Hippocampal formation (tissue), 2 donors: ENCODE measurements around the gene FBXL19.

Source experiments
- DNase-seq, 2 donors: peaks; one replicate each; lab custom pipeline; 2025; lab: John Stamatoyannopoulos, UW

Gene FBXL19

DNA sequence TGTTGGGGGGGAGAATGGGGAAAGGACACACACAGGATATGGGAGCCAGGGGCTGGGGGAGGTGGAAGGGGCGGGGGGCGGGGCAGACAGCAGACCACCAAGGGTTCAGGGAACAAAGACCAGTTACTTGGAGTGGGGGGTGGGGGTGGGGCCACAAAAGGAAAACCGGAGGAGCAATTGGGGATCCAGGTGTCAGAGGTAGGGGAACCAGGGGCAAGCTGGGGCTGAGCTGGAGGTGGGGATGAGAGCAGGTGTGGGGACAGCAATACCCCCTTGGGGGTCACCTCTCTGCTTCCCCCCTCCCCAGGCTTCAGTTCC, 24.1 kb downstream of the FBXL19 start:
- DNase-seq, result no peak

DNA sequence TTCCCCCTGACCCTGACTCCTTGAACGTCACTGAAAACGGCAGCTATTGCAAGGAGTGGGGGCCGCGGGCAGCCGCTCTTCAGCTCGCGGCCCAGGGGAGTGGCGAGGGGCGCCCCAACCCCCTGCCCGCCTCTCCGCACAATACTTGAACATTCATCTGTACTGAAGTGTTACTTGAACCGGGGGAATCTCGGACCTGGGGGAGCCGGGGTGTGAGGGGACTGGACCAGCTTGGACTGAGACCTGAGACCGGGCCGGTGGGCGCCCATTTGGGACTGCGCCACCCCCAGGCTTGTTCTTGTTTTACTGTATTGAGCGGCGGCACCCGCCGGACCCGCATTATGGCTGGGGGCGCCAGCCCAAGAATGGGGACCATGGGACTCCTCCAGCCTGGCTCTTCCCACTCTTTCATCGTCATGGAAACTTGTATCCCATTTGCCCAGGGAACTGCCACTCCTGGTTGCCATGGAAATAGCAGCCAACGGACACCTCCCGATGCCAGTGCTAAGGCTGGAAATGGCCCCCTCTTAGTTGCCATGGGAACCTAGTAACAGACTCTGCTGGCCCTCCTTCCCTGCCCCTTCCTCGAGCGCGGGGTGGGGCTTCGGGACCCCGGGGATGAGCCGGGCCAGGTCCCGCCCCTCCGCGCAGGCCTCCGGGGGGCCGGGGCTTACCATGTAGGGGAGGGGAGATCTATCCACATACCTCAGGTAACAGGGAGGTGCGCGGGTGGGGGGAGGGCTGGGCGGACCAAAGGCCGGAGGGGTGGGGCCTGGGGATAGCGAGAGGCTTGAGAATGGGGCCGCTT, 24.7 kb downstream of the FBXL19 start:
- DNase-seq, result peak; percentile 84 to 95

DNA sequence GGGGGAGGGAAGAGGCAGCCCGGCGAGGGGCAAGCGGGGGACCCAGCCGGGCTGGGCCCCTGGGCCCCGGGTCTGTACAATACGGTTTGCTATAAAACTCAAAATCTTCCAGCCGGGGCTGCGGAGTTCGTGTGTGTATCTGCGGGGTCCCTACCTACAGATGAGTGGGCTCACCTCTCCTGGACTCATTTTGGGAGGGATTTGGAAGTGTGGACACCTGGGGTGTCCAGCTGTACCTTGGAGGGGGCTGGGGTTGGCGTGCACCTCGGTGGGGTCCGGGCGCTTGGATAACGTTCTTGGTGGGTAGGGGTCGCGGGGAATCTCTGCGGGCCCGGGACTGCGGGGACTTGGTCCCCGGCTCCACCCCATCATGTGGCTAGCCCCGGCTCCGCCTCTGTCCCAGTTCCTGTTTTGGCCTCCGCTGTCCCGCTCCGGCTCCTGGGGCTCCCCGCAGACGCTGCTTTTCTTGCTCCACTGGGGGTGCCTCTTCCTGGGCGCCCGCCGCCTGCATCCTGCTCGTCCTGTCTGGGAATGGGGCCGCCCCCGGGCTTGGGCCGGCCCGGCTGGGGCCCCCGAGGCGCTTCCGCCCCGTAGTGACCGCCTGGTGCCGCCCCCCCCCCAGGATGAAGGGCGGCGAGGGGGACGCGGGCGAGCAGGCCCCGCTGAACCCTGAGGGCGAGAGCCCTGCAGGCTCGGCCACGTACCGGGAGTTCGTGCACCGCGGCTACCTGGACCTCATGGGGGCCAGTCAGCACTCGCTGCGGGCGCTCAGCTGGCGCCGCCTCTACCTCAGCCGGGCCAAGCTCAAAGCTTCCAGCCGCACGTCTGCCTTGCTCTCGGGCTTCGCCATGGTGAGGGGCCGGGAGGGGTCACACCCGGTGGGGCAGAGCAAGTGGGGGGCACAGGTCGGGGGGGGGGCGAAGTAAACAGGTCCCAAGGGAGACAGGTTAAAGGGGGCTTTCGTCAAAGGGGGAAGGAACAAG, 25.6 kb downstream of the FBXL19 start, which contains the start of gene ORAI3:
ORAI3 (plus strand) TSS at position 402 of the 983 bp plus-strand sequence; CDS start at position 624, 222 bp downstream.
- DNase-seq, result peak; percentile 55 to 64

DNA sequence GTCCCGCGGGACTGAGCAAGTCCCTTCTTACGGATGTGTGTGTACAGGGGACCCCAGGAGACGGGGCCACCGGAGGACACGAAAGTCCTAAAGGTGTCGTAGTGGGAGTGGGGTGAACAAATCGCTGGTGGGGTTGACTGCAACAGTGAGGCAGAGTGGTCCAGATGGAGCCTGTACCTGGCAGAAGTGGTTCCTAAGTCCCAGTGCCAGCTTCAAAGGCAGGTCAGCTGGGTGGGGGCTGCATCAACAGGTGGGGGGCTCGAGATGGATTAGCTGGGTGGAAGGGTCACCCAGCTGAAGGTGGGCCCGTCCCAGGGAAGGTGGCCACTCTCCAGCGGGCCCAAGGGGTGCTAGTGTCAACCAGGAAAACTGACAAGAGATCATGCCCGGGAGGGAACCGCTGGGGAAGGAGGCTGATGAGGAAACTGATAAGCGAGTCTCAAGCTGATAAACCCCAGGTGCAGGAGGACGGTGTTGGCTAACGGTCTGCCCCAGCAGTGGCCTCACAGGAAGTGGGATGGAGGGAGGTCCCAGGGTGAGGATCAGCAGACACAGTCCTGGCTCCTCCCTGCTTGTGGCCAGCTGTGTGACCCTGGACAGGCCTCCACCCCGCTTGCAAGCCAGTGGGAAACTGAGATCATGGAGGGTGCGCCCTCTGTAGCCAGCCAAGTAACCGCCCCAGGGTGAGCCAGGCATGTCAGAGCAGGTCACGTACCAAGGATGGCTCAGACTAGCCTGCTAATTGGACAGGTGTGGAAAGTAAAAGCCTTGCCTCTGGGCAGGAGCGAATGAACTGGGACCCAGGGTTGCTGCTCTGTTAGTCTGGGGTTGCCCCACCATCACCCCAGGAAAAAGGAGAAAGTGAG, 26.5 kb downstream of the FBXL19 start:
- DNase-seq, result peak in 1 of 2 donors; percentile 15

DNA sequence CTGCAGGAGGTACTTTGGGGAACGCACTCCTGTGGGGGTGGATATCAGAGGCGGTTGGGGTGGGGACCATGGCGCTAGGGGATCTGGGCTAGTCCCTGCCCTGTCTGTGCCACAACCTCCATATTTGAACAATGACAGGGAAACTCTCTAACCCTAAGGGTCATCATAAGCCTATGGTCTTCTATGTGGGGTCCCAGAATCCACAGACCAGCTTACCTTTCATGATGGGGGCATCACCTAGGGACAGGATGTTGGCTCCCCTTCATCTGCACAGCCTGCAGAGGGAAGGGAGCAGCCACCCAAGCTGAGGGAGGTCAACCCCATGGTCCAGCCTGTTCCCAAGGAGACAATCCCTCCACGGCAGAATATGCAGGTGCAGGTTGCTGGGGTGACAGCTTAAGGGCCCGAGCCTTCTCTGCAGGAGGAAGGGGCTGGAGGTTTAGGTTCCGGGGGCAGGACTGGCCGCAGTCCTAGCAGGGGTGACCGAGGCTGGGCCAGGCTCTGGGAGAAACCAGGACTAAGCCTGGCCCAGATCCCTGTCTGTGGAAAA, 27.2 kb downstream of the FBXL19 start:
- DNase-seq, result no peak

DNA sequence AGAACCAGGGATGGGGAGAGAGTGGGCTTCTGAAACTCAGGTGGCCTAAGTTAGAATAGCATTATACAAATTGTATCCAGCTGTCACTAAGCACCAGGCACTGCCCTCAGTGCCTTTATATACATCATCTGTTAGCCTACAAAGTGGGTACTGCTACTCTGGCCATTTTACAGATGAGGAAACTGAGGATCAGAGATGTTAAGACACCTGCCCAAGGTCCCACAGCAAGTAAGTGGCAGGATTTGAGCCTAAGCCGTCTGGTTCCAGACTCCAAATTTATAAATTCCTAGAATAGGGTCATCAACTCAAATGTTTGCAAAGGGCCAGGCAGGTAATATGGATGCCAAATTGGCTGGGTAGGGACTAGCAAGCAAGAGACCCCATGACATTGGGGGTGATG, 27.8 kb downstream of the FBXL19 start:
- DNase-seq, result no peak

DNA sequence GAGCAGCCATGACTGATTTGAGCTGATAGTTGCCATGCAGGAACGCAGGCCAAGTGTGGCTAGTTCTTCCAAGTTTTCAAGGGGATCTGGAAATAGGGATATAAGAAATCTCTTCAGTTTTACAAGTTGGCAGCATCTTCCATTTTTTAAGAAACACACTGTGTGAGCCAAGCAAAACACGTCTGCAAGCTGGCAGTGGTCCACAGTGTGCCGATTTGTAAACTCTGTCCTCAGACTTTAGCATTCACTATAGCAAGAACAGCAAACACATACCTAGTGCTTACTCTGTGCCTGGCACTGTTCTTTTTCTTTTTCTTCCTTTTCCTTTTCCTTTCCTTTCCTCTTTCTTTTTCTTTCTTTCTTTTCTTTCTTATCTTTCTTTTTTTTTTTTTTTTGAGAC, 28.4 kb downstream of the FBXL19 start:
- no peak for DNase-seq

DNA sequence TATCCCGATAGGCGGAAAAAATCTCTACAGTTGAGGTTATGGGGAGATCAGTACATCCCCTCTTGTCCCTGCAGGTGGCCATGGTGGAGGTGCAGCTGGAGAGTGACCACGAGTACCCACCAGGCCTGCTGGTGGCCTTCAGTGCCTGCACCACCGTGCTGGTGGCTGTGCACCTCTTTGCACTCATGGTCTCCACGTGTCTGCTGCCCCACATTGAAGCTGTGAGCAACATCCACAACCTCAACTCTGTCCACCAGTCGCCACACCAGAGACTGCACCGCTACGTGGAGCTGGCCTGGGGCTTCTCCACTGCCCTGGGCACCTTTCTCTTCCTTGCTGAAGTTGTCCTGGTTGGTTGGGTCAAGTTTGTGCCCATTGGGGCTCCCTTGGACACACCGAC, 29.7 kb downstream of the FBXL19 start:
- no peak for DNase-seq

DNA sequence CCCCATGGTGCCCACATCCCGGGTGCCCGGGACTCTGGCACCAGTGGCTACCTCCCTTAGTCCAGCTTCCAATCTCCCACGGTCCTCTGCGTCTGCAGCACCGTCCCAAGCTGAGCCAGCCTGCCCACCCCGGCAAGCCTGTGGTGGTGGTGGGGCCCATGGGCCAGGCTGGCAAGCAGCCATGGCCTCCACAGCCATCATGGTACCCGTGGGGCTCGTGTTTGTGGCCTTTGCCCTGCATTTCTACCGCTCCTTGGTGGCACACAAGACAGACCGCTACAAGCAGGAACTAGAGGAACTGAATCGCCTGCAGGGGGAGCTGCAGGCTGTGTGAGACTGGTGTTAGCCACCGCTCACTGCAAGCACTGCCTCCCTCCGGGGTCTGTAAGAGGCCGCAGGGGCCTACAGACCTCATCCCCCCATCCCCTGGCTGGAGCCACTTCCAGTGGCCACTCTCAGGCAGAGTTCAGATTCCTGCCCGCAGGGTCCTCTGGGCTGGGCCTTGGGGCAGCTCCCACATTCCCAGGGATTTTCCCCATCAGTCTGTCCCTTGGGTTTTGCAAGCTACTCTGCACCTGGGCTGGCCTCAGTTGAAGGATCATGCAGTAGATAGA, 30.2 kb downstream of the FBXL19 start:
- peak; percentile 13 to 37 for DNase-seq

DNA sequence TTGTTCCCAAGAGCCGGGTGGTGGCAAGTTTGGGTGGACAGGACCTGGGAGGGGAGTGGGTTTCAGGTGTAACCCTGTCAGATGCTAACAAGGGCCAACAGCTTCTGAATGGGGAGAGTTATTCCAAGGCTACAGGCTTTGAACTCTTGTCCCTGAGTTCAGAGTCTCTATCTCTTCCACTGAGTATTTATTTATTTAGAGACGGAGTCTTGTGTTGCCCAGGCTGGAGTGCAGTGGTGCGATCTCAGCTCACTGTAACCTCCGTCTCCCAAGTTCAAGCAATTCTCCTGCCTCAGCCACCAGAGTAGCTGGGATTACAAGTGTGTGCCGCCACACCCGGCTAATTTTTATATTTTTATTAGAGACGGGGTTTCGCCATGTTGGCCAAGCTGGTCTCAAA, 31.6 kb downstream of the FBXL19 start:
- no peak for DNase-seq

DNA sequence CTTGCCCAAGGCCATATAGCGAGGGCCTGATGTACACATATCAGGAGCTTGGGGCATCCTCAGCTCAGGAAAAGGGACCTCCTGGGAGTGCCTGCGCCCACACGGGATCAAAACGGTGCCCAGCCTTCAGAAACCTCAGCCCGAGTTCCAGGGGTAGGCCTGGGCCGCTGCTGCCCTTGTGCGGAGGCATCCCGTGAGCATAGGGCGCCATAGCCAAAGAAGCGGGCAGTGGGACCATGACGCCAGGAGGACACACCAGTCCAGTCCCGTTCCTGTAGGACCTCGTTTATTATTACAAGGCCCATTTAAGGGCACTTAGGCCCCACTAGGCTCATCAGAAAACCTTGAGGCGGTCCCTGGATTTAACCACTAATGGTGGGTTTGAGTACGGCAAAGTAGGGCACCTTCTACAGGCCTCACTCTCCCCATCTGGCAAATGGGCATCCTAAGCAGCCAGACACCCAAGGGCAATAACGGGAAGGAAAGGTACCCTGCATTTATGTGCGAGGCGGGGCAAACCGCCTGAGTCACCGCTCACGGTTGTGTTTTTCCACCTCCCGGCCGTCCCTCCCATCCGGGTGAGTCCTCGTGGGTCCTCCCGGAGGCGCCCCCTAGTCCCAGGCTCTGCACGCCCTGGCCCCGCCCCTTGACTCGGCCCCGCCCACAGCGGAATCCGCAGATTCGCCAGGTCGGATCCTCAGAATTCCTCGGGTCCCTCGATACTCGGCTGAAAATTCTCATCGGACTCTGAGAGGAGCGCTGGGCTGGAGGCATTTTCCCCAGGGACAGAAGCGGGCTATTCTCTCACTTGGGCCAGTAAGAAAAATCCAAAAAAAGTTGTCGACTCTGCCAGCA, 33.5 kb downstream of the FBXL19 start:
- peak; percentile 70 to 73 for DNase-seq

DNA sequence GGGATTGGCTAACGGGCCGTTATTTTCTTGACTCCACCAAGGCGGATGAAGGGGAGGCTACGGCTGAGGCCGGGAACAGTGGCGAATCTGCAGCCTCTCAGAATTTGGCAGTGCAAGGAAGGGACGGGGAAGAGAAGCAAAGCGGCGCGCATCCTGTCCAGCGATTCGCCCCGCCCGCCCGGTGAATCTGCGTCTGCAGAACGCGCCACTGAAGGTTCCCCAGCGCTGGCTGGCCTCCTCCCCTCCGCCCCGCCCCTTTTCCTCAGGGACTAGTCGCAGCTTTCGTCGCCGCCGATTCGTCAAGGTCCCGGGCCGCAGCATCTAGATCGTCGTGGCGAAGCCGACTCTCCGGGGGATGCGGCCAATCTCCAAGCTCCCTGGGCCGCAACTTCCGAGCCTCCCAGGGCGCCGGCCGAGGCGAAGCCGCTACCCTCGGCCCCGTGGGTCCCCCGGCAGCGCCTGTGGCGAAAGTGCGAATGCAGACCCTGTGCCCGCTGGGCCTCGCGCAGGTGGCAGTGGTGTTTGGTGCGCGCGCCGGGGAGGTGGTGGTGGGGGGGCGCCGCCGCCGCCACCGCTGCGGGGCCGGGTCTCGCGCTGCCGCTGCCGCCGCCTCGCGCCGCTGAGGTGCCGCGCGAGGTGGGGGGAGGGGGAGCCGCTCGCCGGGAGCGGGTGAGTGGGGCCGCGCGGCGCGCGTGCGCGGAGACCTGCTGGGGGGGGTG, 34.2 kb downstream of the FBXL19 start, which contains the start of gene SETD1A:
SETD1A (plus strand) TSS at position 299 of the 719 bp plus-strand sequence. CDS start 978 bp downstream, outside the sequence.
- peak; percentile 92 to 95 for DNase-seq

DNA sequence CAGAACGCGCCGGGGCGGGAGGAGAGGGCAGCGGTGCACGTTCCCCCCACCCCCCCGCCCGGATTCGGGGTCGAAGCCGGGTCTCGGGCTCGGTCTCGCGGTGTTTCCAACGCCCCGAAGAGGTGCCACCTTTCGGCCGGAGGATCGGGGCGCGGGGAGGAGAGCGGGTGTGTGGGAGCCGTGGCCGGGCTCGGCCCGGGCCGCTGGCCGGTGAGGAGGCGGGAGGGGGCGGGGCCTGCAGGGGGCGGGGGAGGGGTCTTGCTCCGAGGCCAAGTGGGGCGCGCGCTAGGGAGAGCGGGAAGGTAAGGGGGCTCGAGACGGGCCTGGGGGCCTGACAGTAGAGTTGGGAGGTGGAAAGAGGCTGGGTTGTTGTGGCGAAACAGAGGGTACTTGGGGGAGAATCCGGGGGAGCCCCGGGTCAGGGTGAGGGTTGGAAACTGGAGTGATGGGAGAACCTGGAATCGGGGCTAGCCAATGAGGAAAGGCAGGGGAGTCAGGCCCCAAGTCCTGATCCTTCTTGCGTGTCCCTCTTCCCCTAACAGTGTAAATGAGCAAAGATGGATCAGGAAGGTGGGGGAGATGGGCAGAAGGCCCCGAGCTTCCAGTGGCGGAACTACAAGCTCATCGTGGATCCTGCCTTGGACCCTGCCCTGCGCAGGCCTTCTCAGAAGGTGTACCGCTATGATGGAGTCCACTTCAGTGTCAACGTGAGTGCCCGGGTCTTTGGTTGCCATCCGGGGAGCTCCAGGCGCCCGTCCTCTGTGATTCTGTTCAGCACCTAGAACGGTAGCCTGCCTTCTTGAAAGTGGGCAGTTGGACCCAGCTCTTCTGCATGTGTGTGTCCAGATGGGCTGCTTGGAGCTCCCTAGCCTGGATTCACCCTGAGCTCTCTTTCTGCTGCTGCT, 35.1 kb downstream of the FBXL19 start:
- no peak for DNase-seq

DNA sequence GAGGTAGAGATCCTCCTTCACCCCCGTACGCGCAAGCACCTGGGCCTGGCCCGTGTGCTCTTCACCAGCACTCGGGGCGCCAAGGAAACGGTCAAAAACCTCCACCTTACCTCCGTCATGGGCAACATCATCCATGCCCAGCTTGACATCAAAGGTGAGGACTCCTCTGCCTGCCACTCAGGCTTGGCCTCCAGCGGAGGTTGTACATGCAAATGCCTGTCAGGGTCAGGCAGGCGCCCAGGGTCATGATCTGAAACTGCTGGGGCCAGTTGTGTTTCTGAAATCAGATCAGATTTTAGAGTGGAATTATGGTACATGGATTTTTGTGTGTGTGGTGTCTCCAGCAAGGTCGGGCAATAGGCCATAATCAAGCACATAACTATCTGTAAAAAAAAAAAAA, 38.0 kb downstream of the FBXL19 start:
- DNase-seq, result no peak

DNA sequence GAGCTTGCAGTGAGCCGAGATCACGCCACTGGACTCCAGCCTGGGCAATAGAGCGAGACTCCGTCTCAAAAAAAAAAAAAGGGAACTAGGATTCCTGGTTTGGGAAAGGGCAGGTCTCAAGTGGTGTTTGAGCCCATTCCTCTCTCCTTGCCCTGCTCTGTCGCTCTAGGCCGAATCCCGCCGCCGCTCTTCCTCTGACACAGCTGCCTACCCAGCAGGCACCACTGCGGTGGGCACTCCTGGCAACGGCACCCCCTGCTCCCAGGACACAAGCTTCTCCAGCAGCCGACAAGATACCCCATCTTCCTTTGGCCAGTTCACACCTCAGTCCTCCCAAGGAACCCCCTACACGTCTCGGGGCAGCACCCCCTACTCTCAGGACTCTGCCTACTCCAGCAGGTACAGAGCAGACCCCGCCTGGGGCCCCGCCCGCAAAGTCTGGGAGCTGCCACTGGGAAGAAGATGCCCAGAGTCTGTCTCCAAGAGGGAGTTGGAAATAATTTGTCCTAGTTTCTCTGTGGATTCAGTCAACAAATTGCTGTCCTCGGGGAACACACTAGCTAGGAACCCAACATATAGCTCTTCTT, 40.6 kb downstream of the FBXL19 start:
- no peak for DNase-seq

DNA sequence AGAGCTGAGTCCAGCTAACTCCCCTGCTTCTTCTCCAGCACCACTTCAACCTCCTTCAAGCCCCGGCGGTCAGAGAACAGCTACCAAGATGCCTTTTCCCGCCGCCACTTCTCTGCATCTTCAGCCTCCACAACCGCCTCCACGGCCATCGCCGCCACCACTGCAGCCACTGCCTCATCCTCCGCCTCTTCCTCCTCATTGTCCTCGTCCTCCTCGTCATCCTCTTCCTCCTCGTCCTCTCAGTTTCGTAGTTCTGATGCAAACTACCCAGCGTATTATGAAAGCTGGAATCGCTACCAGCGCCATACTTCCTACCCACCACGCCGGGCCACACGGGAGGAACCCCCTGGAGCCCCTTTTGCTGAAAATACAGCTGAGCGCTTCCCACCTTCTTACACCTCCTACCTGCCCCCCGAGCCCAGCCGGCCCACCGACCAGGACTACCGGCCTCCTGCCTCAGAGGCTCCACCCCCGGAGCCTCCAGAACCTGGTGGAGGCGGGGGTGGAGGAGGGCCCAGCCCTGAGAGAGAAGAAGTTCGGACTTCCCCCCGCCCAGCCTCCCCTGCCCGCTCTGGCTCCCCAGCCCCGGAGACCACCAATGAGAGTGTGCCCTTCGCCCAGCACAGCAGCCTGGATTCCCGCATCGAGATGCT, 41.3 kb downstream of the FBXL19 start:
- DNase-seq, result no peak

DNA sequence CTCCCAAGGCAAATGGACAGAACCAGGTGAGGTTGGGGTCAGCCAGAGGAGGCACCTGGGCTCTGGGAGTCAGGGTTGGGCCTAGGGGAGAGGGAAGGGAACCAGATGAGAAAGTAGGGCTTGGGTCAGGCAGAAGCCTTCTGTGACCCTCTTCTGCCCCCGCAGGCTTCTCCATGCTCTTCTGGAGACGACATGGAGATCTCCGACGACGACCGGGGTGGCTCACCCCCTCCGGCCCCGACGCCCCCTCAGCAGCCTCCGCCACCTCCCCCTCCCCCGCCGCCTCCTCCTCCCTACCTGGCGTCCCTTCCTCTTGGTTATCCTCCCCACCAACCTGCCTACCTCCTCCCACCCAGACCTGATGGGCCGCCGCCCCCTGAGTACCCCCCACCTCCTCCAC, 42.1 kb downstream of the FBXL19 start:
- no peak for DNase-seq
